ENCODE data around the gene TNKS2.

Gene TNKS2

GRCh38 chr10:91879515-91880170, 81.4 kb downstream of the TNKS2 start:
- no peak for DNase-seq

DNA sequence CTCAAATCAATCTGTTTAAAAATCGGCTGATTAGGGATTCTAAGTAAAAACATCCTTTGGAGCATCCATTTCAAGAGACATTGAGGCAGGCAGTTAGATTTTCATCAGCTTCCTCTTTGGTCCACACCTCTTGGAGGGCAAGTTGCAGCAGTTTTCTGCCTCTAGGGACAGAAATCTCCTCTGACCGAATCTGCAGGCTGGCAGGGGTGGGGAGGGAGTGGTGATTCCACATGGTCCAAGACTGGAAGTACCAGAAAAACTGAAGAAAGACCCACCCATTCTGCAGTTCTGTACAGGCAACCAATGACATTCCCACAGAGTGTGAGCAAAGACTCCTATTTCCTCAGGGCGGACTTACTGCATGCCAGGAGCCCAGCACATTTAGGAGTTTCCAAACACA, 82.1 kb downstream of the TNKS2 start:
- DNase-seq: no peak

DNA sequence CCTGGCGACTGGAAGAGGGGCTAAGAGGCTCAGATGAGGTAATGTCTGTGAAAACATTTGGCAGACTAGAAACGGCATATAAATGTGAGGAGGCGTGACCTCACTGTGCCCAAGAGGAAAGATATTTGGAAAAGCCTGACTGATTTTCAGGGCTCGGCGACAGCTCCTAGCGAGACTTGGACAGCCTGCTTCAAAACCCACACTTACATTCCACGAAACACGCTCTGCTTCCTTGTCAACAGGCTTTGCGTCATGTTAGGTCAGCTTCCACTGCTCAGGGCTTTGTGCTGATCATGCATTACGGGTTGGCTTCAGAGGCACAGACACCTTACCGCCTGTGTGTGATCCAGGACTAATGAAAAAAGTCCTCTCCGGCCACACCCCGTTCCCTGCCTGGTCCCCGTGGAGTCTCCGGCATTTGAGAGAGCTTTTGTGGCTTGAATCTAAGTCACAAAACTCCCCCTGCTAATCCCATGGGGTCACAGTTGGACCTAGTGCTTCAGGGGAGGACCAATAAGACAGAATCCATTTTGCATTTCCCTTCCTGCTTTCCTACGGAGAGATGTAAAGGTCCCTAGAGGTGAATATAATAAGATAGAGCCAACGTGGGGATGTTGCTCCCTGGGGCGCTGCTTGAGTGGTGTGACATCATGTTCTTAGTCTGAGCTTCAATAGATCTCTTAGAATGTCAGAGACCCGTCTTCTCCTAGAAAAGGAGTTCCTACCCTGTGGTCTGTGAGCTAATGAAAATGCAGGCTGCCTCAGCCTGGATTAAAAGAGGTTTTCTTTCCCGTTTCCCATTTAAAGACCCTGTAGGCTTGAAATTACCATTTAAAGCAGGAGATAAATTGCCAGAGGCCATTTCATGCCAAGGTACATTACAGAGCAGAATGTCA, 85.6 kb downstream of the TNKS2 start:
- DNase-seq: no peak

DNA sequence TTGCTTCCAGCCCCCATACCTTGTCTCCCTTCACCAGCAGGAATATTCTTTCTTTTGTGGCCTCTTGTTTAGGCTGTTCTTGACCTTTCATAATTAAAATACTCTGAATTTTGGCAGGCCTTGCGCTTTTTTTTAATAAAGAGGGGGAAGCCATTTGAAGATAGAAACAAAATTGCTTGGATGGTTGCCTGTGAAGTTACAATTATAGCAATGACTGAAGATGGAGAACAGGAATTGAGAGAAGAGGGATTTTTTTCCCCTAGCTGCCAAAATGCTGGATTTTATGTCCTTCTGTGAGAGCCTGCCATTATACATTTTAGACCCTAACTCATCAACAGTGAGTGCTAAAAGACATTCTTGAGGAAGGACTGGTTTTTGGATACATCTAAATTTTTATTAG, 86.3 kb downstream of the TNKS2 start:
- no peak for DNase-seq

GRCh38 chr10:91885362-91886079, 87.3 kb downstream of the TNKS2 start:
- DNase-seq: no peak

DNA sequence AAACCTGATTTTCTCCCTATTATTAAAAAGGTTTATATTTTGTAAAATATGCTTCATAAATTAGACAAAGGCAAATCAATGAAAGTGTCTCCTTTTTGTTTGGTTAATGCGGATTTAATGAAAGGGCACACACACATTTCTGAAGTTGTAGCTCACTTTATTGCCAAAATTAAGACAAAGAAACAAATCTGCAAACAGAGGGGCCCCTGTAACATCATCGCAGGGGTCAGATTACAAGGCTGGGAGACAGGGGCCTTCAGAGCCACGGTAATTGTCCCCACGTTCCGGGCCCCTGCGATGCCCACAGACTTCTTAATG, 88.7 kb downstream of the TNKS2 start:
- DNase-seq: no peak

DNA sequence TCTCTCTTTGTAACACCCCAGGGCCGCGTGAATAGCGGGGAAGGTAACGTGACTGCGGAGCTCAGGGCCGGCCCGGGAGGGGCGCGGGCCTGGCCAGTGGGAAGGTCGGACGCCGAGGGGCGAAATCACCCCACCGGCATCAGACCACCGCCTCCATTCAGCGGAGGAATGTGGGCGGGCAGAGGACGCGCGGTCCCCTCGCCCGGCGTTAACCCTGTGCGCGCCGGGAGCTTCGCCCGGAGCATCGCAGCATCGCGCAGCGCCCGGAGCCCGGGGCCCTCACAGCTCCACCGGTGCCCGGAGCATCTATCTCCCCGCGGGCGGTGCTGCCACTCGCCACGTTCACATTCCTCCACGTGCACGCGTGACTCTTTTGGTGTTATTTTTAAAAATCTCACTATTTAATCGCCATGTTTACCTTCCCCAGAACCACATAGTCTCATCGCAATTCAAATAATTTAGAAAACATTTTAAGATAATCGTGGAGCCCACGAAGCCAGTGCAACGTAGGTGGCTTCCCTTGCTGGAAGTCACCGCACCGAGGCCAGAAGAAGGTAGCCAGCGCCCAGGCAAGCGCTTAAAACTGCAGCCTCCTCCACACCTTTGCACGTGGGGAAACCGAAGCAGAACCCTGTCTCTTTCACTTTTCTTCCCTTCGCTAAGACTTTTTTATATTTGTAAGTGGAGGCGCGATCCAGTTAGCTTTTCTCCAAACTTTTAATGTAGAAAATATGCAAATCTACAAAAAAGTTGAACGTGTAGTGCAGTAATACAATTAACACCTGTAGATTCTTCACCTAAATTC, 89.2 kb downstream of the TNKS2 start:
- DNase-seq: peak; percentile 15

GRCh38 chr10:91891125-91892001, 93.1 kb downstream of the TNKS2 start:
- no peak for DNase-seq

DNA sequence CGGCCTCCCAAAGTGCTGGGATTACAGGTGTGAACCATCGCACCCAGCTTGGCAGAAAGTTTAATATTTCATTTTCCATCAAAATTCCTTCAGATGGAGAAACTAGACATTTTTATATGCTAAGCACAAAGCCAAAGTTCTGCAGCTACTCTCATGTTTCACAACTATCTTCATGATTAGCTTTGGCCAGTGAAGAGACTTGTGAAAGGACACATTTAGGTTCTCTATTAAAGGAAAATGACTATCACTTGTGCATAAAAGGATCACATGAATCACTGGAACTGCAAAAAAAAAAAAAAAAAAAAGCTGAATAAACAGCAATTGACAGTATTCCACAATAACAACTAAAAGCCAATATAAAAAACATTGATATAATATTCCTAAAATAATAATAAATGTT, 94.8 kb downstream of the TNKS2 start:
- DNase-seq: no peak

- DNase-seq: peak; percentile 13
Observed at GRCh38 chr10:91894261-91894685, 96.0 kb downstream of the TNKS2 start.

GRCh38 chr10:91896212-91896756, 98.1 kb downstream of the TNKS2 start:
- no peak for DNase-seq

DNA sequence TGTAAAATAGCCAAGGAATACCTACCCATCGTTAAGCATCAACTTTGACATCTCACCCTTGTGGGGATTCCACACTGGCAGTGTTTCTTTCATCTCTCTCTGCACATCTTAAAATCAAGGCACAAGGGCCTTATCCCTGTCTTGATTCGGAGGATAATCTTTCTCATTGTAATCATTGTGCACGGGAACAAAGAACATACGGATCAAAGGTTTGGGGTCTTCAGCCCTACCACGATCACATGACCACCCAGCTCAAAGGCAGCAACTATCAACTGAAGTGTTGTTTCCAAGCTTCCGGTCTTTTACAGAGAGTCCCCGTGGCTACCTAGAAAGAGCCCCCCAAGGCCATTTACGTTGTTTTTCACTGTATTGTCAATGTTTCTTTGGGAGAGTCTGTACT, 99.2 kb downstream of the TNKS2 start:
- DNase-seq: no peak

GRCh38 chr10:91901784-91902677, 103.8 kb downstream of the TNKS2 start:
- peak; percentile 61 for DNase-seq

- DNase-seq: no peak
Observed at GRCh38 chr10:91907033-91907594, 108.9 kb downstream of the TNKS2 start.

DNA sequence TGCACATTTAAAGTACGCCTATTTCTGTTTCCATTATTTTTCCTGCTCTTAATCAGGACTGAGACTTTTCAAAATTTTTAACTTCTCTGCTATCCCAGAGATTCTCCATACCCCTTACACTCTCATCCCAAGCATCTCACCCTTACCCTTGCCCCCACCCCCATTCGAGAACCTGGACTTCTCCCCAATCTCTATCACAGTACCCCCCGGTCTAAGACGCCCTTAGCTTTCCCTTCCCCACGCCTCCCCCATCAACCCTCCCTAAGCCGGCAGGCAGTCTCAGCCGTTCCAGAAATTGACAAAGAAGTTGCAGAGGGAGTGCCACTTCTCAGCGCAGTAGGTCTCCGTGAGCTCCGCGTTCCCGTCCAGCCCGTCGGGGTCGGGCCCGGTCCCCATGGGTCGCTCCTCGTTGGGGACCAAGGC, 109.7 kb downstream of the TNKS2 start:
- DNase-seq: no peak

DNA sequence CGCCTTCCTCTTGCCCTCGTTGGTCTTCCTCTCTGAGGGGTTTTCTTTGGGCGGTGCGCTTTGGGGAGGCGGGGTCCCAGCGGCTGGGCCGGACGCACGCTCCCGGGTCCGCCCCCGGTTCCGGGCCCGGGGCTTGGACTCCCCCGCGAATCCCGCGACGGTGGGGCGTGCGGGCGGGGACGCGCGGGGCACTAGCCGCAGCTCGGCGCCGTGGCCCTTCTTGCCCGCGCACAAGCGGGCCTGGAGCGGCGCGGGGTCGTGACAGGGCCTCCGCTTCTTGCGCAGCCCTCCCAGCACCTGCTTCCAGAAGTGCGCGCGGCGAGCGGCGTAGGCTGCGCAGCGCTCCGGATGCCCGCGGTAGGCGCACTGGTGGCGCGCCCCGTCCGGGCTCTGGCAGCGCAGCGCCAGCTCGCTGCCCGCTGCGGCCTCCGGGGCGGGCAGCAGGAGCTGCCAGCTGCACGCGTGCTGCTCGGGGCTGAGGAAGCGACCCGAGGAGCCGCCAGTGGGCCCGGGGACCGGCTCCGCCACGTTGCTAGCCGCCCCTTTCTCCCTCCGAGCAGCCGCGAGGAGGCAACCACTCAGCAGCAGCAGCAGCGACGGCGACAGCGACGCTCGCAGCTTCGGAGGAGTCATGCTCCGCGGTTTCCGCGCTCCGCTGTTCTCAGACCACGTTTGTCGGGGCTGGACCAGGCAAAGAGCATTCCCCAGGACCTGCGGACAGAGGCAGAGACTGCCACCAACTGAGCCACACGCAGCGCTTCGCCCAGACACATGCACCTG, 110.3 kb downstream of the TNKS2 start:
- DNase-seq: peak; percentile 74

- DNase-seq: peak; percentile 36
Observed at GRCh38 chr10:91909117-91909677, 111.0 kb downstream of the TNKS2 start, which contains the start of gene FGFBP3. Gene FGFBP3, minus strand, starts transcription at chr10:91909486. Its CDS starts 517 bp downstream, at chr10:91908969.

- no peak for DNase-seq
Observed at GRCh38 chr10:91910467-91910866, 112.2 kb downstream of the TNKS2 start.

All from CD4-positive, alpha-beta T cell treated with Interleukin-10 for 1 hour (primary cell).